ENCODE results near the gene MLLT10.

Gene MLLT10

GRCh38 chr10:21740989-21741388 lies 207.0 kb downstream of the MLLT10 start:
- no peak for DNase-seq (ENCODE audit: low read depth)

- no peak for DNase-seq (ENCODE audit: low read depth)
Observed at GRCh38 chr10:21742740-21743412, 208.8 kb downstream of the MLLT10 start.

GRCh38 chr10:21744223-21744622 lies 210.2 kb downstream of the MLLT10 start:
- DNase-seq (ENCODE audit: low read depth): no peak

DNA sequence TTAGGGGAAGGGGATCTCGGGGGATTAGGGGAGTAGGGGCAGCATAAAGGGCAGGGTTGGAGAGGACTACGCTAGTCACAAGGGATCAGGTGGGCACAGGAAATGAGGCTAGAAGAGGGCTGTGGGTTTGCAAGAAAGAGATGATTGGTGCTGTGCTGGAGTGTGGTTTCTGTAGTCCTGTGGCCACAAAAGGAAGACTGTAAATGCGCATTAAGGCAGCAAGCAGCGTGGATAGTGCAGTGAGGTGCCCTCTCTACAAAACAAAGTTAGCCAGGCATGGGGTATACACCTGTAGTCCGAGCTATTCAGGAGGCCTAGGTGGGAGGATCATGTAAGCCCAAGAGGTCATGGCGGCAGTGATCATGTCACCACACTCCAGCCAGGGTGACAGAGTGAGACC lies 212.1 kb downstream of the MLLT10 start:
- DNase-seq (ENCODE audit: low read depth): no peak

- no peak for DNase-seq (ENCODE audit: low read depth)
Observed at GRCh38 chr10:21747809-21748208, 213.8 kb downstream of the MLLT10 start.

DNA sequence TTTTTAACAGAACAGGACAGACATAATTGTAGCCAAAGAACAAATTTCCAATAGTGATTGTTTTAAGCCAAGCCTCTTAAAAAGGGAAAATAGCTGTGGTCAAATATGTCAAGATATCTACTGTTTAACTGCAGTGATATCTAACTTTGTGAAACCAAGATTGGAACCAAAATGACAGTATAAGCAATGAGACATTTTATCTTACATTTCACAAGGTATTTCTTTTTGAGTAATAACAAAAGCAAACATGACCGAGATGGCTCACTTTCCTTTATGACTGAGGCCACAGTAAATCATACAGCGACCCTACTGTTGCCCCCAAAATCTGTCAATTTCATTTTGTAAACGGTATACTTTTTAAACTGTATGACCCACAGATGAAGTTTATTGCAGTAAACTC lies 215.8 kb downstream of the MLLT10 start:
- no peak for DNase-seq (ENCODE audit: low read depth)

- DNase-seq (ENCODE audit: low read depth): no peak
Observed at GRCh38 chr10:21750424-21750823, 216.4 kb downstream of the MLLT10 start.

- DNase-seq (ENCODE audit: low read depth): no peak
Observed at GRCh38 chr10:21751341-21752310, 217.6 kb downstream of the MLLT10 start.

GRCh38 chr10:21753497-21754270 lies 219.7 kb downstream of the MLLT10 start:
- DNase-seq (ENCODE audit: low read depth): no peak

DNA sequence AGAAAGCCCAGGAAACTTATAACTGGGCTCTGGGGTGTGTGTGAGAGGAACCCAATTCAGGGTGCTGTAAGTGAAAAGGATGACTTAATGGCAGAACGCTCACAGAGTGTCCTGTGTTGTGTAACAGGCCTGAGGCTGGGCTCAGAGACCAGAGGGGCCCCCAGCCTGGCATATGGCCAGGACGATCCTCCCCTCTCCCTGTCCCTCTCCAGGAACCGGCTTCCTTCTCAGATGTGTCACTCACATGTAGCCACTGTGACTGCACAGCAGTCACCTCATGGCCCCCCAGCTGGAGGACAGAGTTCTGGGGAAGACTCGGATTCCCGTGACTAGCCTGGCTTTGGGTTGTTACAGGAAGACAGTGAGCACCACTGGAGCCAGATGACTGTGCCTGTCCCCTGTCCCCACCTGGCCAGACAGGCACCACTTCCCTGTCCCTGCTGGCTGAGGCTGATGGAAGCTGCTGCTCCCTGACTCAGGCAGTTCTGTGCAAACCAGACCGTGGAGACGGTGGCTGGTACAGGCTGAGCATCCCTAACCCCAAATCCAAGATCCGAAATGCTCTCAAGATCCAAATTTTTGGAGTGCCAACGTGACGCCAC lies 220.5 kb downstream of the MLLT10 start:
- DNase-seq (ENCODE audit: low read depth): no peak

GRCh38 chr10:21756707-21757106 lies 222.7 kb downstream of the MLLT10 start:
- no peak for DNase-seq (ENCODE audit: low read depth)

DNA sequence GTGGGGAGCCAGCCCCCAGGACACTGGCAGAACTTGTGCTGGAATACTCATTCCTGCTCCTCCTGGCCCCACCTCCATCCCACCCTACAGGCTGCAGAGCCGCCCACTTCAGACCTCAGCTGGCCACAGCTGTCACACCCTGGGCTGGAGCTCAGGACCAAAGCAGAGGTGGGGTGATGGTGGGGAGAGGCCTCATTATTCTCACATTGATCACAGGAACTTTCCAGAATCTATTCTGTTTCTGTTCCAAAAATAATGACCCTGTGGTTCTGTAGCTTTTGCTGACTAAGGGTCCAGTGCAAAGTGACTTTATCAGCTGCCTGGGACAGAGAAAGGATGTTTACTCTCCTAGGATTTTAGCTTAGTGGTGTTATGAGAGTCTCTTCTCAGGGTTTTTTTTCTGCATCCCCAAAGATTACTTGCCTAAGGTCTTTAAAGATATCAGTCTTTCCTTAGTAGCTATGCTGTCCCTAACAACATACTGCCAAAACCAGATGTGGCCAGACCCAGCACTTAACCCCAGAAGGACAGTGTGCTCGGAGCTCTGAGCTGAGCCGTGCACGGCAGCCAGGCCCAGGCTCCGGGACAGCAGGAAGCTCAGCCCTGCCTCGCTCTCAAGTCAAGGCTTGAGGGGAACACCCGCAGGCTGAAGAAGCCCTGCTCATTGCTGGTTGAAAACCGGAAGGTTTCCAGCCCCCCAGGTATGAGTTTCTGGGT lies 223.3 kb downstream of the MLLT10 start:
- no peak for DNase-seq (ENCODE audit: low read depth)

DNA sequence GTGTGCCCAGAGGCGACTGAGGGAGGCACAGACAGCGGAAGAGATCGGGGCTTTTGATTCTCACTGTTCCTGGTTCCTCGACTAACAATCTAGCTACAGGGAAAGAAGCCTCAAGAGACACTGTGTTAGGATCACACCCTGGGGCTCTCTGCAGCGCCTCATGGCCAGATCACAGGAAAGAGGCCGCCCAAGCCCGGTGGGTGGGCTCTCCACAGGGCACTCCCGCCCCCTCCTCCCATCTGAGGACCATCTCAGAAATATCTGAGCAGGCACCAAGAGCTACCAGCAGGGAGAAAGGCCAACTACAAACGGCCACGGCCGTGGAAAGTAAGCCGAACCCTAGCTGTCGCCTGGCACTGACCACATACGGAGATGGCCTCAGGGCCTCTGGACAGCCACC lies 224.2 kb downstream of the MLLT10 start:
- no peak for DNase-seq (ENCODE audit: low read depth)

GRCh38 chr10:21758696-21759095 lies 224.7 kb downstream of the MLLT10 start:
- DNase-seq (ENCODE audit: low read depth): no peak

GRCh38 chr10:21759232-21759631 lies 225.2 kb downstream of the MLLT10 start:
- DNase-seq (ENCODE audit: low read depth): no peak

DNA sequence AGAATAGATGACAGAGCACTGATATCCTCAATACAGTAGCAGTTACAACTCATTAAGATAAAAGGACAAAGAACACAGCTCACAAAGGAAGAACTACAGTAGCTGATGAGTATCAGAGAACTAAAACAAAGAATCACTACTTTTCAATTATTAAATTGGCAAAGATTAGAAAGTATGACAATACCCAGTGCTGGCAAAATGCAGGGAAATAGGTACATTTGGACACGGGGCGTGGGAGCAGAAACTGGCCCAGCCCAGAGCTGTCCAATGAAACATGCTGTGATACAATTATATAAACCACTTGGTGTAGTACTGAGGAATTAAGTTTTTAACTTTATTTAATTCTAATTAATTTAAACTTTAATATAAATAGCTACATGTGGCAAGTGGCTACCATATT lies 226.3 kb downstream of the MLLT10 start:
- DNase-seq (ENCODE audit: low read depth): no peak

GRCh38 chr10:21764466-21765189 lies 230.6 kb downstream of the MLLT10 start:
- DNase-seq (ENCODE audit: low read depth): no peak

DNA sequence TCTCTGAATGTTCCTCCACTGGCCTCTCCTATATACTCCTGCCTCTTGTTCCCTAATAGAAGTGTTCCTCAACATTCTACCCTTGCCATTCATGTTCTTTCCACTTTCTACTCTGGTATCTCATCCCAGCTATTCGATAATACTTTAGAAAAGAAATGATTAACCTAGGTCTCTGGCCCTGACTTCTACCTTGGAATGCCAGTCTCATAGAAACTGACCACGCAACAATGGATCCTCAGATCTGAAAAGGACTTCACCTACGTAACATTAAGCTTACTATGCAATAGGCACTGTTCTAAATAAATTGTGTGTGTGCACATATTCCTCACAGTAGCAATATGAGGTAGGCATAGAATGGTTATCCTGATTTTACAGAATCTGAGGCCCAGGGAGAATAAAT lies 235.0 kb downstream of the MLLT10 start:
- DNase-seq (ENCODE audit: low read depth): no peak

DNA sequence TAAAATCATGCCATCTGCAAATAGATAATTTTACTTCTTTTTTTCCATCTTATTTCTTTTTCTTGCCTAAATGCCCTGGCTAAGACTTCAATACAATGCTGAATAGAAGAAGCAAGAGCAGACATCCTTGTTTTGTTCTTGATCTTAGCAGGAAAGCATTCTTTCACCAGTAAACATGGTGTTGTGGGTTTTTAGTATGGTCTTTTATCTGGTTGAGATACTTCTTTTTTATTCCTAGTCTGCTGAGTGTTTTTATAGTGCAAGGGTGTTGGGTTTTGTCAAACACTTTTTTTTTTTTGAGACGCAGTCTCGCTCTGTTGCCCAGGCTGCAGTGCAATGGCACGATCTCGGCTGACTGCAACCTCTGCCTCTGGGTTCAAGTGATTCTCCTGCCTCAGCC lies 237.2 kb downstream of the MLLT10 start:
- no peak for DNase-seq (ENCODE audit: low read depth)

DNA sequence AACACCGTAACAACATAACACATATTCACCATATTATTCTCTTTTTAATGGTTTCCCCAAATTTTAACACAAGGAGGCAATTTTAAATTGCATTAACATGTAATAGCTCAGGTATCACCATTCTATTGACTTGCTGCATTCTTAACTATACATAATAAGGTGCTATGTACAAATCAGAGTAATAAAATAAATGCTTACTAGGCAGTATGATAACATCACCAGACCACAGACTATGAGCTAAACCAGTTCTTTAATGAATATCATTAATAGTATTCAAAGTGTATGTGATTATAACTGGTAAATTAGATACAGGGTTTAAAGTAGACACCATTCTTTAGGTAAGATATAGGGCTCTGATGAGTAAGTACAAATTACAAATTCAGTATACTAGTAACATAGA lies 242.9 kb downstream of the MLLT10 start:
- DNase-seq (ENCODE audit: low read depth): no peak

GRCh38 chr10:21791276-21791675 lies 257.2 kb downstream of the MLLT10 start:
- no peak for DNase-seq (ENCODE audit: low read depth)
